ENCODE data around the gene PARD3.

- TF ChIP-seq POLR2A (IDR thresholded peaks at IDR 0.05) (no peak), CTCF (IDR thresholded peaks at IDR 0.05) (no peak), POLR2AphosphoS5 (IDR thresholded peaks at IDR 0.05) (no peak)
Observed at GRCh38 chr10:34213193-34213804, 601.8 kb downstream of the PARD3 start.
